Measurements from ENCODE around the gene MICA.

DNA sequence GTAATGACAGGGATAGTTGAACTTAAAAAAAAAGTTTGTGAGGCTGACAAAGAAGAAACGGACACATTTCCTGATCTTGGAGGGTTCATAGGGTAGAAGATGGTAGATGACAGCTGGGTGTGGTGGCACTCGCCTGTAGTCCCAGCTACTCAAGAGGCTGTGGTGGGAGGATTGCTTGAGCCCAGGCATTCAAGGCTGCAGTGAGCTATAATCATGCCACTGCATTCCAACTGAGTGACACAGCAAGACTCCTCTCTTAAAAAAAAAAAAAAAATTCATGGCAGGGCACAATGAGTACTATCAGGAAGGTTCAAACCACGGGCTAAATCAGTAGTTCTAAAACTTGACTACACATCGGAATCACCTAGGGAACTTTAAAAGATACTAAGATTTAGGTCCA is 2.0 kb upstream of the MICA start:
- TF ChIP-seq FOSL2 (IDR thresholded peaks at IDR 0.05; ENCODE audit: borderline replicate concordance, low read depth) (peak; percentile 69), MXI1 (IDR thresholded peaks at IDR 0.05; ENCODE audit: low read depth, low read length) (no peak), FOXJ3 (CRISPR knock-in tag; IDR thresholded peaks at IDR 0.05) (no peak), GATA2 (CRISPR knock-in tag; IDR thresholded peaks at IDR 0.05) (no peak), RFX5 (IDR thresholded peaks at IDR 0.05; ENCODE audit: low read length) (no peak), EP300 (IDR thresholded peaks at IDR 0.05; ENCODE audit: borderline replicate concordance in 1 of 2, low read depth in 1 of 2, low read length in 1 of 2) (no peak), POLR2AphosphoS5 (IDR thresholded peaks at IDR 0.05; ENCODE audit: low read depth, low read length) (no peak)
- TF ChIP-seq, protein P1, sequence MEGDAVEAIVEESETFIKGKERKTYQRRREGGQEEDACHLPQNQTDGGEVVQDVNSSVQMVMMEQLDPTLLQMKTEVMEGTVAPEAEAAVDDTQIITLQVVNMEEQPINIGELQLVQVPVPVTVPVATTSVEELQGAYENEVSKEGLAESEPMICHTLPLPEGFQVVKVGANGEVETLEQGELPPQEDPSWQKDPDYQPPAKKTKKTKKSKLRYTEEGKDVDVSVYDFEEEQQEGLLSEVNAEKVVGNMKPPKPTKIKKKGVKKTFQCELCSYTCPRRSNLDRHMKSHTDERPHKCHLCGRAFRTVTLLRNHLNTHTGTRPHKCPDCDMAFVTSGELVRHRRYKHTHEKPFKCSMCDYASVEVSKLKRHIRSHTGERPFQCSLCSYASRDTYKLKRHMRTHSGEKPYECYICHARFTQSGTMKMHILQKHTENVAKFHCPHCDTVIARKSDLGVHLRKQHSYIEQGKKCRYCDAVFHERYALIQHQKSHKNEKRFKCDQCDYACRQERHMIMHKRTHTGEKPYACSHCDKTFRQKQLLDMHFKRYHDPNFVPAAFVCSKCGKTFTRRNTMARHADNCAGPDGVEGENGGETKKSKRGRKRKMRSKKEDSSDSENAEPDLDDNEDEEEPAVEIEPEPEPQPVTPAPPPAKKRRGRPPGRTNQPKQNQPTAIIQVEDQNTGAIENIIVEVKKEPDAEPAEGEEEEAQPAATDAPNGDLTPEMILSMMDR (IDR thresholded peaks at IDR 0.05): no peak
- TF ChIP-seq, protein P2, sequence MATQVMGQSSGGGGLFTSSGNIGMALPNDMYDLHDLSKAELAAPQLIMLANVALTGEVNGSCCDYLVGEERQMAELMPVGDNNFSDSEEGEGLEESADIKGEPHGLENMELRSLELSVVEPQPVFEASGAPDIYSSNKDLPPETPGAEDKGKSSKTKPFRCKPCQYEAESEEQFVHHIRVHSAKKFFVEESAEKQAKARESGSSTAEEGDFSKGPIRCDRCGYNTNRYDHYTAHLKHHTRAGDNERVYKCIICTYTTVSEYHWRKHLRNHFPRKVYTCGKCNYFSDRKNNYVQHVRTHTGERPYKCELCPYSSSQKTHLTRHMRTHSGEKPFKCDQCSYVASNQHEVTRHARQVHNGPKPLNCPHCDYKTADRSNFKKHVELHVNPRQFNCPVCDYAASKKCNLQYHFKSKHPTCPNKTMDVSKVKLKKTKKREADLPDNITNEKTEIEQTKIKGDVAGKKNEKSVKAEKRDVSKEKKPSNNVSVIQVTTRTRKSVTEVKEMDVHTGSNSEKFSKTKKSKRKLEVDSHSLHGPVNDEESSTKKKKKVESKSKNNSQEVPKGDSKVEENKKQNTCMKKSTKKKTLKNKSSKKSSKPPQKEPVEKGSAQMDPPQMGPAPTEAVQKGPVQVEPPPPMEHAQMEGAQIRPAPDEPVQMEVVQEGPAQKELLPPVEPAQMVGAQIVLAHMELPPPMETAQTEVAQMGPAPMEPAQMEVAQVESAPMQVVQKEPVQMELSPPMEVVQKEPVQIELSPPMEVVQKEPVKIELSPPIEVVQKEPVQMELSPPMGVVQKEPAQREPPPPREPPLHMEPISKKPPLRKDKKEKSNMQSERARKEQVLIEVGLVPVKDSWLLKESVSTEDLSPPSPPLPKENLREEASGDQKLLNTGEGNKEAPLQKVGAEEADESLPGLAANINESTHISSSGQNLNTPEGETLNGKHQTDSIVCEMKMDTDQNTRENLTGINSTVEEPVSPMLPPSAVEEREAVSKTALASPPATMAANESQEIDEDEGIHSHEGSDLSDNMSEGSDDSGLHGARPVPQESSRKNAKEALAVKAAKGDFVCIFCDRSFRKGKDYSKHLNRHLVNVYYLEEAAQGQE (IDR thresholded peaks at IDR 0.05; ENCODE audit: low read depth, low read length): no peak
- TF ChIP-seq, protein P3, sequence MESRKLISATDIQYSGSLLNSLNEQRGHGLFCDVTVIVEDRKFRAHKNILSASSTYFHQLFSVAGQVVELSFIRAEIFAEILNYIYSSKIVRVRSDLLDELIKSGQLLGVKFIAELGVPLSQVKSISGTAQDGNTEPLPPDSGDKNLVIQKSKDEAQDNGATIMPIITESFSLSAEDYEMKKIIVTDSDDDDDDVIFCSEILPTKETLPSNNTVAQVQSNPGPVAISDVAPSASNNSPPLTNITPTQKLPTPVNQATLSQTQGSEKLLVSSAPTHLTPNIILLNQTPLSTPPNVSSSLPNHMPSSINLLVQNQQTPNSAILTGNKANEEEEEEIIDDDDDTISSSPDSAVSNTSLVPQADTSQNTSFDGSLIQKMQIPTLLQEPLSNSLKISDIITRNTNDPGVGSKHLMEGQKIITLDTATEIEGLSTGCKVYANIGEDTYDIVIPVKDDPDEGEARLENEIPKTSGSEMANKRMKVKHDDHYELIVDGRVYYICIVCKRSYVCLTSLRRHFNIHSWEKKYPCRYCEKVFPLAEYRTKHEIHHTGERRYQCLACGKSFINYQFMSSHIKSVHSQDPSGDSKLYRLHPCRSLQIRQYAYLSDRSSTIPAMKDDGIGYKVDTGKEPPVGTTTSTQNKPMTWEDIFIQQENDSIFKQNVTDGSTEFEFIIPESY (IDR thresholded peaks at IDR 0.05; ENCODE audit: borderline replicate concordance, low read depth): no peak
- TF ChIP-seq, protein P4, sequence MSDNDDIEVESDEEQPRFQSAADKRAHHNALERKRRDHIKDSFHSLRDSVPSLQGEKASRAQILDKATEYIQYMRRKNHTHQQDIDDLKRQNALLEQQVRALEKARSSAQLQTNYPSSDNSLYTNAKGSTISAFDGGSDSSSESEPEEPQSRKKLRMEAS (IDR thresholded peaks at IDR 0.05; ENCODE audit: low read depth): peak; percentile 35; the same call in 1 of the 2 replicates
- TF ChIP-seq, protein P5, sequence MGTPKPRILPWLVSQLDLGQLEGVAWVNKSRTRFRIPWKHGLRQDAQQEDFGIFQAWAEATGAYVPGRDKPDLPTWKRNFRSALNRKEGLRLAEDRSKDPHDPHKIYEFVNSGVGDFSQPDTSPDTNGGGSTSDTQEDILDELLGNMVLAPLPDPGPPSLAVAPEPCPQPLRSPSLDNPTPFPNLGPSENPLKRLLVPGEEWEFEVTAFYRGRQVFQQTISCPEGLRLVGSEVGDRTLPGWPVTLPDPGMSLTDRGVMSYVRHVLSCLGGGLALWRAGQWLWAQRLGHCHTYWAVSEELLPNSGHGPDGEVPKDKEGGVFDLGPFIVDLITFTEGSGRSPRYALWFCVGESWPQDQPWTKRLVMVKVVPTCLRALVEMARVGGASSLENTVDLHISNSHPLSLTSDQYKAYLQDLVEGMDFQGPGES (IDR thresholded peaks at IDR 0.05; ENCODE audit: low read depth, low read length): no peak
